ENCODE measurements around the gene CDC45.
"Not testable (repeated sequence)": the region's sequence is repeated elsewhere in the genome, so short reads cannot be mapped to it uniquely, and the experiment has no call there.

The CDC45 gene

GRCh38 chr22:19524170-19525115, 44.7 kb downstream of the CDC45 start, which contains the start of gene CLDN5:
CLDN5 (minus strand) TSS chr22:19524410; CDS start chr22:19524255, 155 bp downstream.
- DNase-seq (ENCODE audit: insufficient read length, low spot score) (no peak), FAIRE-seq (no peak)
- no peak for TF ChIP-seq POLR2A (IDR thresholded peaks at IDR 0.05; ENCODE audit: low read depth, low read length)

DNA sequence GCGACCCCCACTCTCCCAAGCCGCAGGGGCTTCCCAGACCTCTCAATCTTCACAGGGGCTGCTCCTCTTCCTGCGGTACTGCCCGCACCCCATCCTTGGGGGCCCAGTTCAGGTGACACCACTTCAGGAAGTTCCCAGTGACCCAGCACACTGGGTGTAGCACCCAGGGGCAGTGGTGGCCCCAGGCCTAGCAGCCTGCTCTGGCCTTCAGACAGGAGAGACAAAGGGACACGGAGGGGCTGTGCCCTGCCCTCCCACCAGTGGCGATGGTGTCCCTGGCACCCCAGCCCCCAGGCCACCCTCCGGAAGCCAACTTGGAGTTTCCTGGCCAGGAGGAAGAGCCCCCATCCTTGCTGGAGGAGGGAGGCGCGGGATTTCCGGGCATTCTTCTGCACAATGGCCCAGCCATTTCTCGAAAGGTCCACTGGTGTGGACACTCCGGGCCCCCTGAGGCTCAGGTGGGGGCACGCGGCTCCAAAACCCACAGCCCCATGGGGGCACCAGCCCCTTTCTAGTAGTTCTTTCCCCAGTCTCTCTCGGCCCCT, 45.5 kb downstream of the CDC45 start:
- DNase-seq (ENCODE audit: insufficient read length, low spot score) (no peak), FAIRE-seq (no peak)
- TF ChIP-seq POLR2A (IDR thresholded peaks at IDR 0.05; ENCODE audit: low read depth, low read length): no peak

- FAIRE-seq: no peak
- no peak for DNase-seq (ENCODE audit: insufficient read length, low spot score)
- TF ChIP-seq POLR2A (IDR thresholded peaks at IDR 0.05; ENCODE audit: low read depth, low read length): no peak
These were observed 45.9 kb downstream of the CDC45 start for GRCh38 chr22:19525666-19526065.

DNA sequence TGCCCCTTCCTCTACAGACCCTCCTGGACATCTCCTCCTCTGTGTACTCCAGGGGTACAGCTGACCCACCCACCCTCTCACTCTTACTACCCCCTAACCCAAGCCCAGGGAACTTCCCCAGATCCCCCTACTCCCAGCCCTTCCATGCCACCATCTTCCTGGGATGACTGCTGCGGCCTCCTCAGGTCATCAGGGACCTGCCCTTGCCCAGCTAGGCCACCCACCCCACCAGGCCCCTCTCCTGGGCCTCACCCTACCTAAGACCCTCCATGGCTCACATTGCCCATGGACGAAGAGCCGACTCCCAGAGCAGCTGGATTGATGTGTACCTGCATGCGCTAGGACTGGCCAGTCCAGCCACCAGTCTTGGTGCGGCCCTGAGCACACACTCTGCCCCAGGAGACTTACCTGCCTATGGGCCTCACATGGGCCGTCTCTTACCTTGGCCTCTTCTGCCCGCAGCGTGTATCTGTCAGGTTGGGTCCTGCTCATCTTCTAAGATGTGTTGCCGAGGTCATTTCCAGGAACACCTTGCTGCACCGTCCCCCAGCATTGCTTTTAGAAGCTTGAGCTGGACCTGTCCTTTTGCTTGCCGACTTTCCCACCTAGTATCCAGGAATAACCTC, 46.5 kb downstream of the CDC45 start:
- no peak for FAIRE-seq
- DNase-seq (ENCODE audit: insufficient read length, low spot score): no peak
- no peak for TF ChIP-seq POLR2A (IDR thresholded peaks at IDR 0.05; ENCODE audit: low read depth, low read length)

- FAIRE-seq (no peak), DNase-seq (ENCODE audit: insufficient read length, low spot score) (no peak)
- no peak for TF ChIP-seq POLR2A (IDR thresholded peaks at IDR 0.05; ENCODE audit: low read depth, low read length)
These were observed 47.0 kb downstream of the CDC45 start for GRCh38 chr22:19526702-19527111.

GRCh38 chr22:19527321-19527721, 47.6 kb downstream of the CDC45 start:
- no peak for DNase-seq (ENCODE audit: insufficient read length, low spot score)

DNA sequence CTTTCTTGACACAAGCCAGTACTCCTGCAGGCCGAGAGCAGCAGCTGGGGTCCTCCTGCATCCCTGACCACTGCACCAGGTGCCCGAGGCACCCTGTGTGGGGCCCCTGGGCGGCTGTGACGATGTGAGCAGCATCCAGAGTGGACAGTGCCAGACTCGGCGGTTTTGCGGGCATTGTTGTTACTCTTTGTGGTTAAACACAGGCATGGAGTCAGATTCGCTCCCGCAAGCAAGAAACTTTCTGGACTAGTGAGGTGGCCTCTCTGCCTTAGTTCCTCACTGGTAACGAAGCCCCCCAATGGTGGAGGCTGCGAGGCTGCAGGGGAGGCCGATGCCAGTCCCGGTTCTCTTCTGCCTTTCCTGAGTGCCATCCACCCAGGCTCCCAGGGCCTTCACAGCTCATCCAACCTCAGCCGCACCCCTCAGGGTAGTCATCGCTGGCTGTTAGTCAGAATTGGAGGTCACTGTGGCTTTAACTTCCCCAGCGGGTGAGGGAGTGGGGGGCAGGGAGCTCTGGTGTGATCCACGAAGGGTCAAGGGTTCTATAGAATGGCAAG, 48.2 kb downstream of the CDC45 start:
- FAIRE-seq (peak; percentile 80), DNase-seq (ENCODE audit: insufficient read length, low spot score) (peak; percentile 79)
- no peak for TF ChIP-seq POLR2A (IDR thresholded peaks at IDR 0.05; ENCODE audit: low read depth, low read length)

More at GRCh38 chr22:19527321-19527721, 47.6 kb downstream of the CDC45 start:
- TF ChIP-seq POLR2A (IDR thresholded peaks at IDR 0.05; ENCODE audit: low read depth, low read length): no peak
- no peak for FAIRE-seq

DNA sequence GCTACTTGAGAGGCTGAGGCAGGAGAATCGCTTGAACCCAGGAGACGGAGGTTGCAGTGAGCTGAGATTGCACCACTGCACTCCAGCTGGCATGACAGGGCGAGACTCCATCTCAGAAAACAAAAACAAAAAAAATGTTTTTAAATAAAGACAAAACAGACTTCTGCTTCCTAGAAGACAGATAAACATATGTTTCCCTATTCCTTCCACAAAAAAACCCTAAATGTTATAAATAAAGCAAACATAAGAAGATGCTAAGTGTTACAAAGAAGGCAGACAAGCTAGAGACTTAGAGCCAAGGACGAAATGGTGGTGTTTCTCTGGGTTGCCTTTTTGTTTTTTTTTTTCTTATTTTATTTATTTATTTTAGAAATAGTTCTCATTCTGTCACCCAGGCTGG, 50.1 kb downstream of the CDC45 start:
- no peak for TF ChIP-seq POLR2A (IDR thresholded peaks at IDR 0.05; ENCODE audit: low read depth, low read length)
- no peak for DNase-seq (ENCODE audit: insufficient read length, low spot score)
- FAIRE-seq: no peak

DNA sequence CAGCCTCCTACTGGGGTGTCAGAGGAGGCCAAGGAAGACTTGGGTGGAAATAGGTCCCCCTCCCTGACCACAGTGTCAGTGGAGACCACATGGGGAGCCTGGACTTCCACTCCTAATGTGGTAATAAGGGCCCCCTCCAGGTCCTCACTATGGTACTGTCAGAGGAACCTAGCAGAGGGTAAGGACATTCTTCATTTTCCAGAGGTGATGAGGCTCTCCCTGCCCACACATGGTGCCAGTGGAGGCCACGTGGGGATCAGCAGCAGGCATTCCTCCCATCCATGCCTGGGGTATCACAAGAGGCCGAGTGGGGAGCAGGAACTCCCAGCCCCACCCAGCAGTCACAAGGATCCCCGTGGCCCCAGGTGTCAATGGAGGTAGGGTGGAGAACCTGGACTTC, 51.0 kb downstream of the CDC45 start:
- no peak for FAIRE-seq
- no peak for TF ChIP-seq POLR2A (IDR thresholded peaks at IDR 0.05; ENCODE audit: low read depth, low read length)
- no peak for DNase-seq (ENCODE audit: insufficient read length, low spot score)

GRCh38 chr22:19531327-19531726, 51.6 kb downstream of the CDC45 start:
- DNase-seq (ENCODE audit: insufficient read length, low spot score); FAIRE-seq: not testable (repeated sequence)

DNA sequence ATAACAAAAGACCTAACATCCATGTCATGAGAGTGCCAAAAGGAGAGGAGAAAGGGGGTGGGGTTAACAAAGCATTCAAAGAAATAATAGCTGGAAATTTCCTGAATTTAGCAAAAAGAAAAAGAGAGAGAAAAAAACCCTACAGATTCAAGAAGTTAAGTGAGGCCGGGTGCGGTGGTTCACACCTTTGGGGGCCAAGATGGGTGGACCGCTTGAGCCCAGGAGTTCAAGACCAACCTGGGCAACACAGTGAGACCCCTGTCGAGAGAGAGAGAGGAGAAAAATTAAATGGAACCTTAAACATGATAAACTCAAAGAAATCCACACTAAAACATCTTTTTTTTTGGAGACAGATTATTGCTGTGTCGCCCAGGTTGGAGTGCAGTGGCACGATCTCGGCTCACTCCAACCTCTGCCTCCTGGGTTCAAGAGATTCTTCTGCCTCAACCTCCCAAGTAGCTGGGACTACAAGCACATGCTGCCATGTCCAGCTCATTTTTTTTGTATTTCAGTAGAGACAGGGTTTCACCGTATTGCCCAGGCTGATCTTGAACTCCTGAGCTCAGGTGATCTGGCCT, 53.4 kb downstream of the CDC45 start:
- DNase-seq (ENCODE audit: insufficient read length, low spot score) (no peak), FAIRE-seq (no peak)
- no peak for TF ChIP-seq POLR2A (IDR thresholded peaks at IDR 0.05; ENCODE audit: low read depth, low read length)

DNA sequence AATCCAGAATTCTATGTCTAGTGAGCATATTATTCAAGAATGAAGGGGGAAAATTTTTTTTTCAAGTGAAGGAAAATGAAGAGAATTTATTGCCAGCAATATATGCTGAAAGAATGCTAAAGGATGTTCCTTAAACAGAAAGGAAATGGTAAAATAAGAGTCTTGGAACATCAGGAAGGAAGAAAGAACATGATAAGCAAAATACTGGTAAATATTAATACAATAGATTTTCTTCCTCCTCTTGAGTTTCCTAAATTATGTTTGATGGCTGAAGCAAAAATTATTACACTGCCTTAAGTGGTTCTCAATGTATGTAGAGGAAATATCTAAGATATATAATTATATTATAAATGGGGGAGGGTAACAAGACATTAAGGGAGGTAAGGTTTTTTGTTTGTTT, 54.1 kb downstream of the CDC45 start:
- DNase-seq (ENCODE audit: insufficient read length, low spot score): no peak
- no peak for FAIRE-seq
- TF ChIP-seq POLR2A (IDR thresholded peaks at IDR 0.05; ENCODE audit: low read depth, low read length): no peak

DNA sequence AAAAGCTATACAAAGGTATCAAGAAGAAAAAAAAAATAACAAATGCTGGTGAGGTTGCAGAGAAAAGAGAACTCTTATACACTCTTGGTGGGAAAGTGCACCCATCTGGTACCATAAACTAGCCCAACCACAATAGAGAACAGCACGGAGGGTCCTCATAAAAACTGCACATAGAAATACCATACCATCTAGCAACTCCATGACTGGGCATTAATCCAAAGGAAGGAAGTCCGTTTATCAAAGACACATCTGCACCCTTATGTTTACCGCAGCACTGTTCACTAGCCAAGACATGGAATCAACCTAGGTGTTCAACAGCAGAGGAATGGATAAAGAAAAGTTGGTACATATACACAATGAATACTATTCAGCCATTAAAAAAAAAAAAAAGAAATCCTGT, 55.3 kb downstream of the CDC45 start:
- no peak for DNase-seq (ENCODE audit: insufficient read length, low spot score)
- no peak for FAIRE-seq
- TF ChIP-seq POLR2A (IDR thresholded peaks at IDR 0.05; ENCODE audit: low read depth, low read length): no peak

DNA sequence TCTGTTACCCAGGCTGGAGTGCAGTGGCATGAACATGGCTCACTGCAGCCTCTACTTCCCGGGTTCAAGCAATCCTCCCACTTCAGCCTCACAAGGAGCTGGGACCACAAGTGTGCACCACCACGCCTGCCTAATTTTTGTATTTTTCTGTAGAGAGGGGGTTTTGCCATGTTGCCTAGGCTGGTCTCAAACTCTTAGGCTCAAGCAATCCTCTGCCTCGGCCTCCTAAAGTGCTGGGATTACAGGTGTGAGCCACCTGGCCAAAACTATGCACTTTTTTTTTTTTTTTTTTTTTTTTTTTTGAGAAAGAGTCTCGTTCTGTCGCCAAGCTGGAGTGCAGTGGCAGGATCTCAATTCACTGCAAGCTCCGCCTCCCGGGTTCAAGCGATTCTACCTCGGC, 56.8 kb downstream of the CDC45 start:
- no peak for DNase-seq (ENCODE audit: insufficient read length, low spot score)
- no peak for TF ChIP-seq POLR2A (IDR thresholded peaks at IDR 0.05; ENCODE audit: low read depth, low read length)
- no peak for FAIRE-seq

All from H54 (cell line).